Prostate gland (tissue), 2 donors: ENCODE results near the gene TTC27.

Experiments
- CTCF ChIP-seq, 4 experiments: fragments of 200-600 bp in 2 of 4; fragments of 450-650 bp in 2 of 4; sonication (generic) in 2 of 4; IDR thresholded peaks; 1 replicate in 3 of 4; 2 replicates in 1 of 4; pipeline ENCODE4 v1.5.1; 2016 to 2019; ENCODE audit warnings: antibody characterized with exemption in 4 of 4, mild to moderate bottlenecking in 2 of 4, moderate library complexity in 2 of 4
- POLR2AphosphoS5 ChIP-seq: sonication (generic); formaldehyde crosslinking; IDR thresholded peaks from one replicate; pipeline ENCODE4 v1.6.1; 2017; ENCODE audit warnings: antibody characterized with exemption

GRCh38 chr2:32652555-32653209, 24.8 kb downstream of the TTC27 start:
- TF ChIP-seq CTCF (IDR thresholded peaks at IDR 0.05) (no peak), POLR2AphosphoS5 (no peak)
